Endothelial cell of umbilical vein (primary cell): Measurements from ENCODE around the gene NKD1.

ENCODE experiments used
- EZH2 ChIP-seq: IDR thresholded peaks from 2 replicates; pipeline ENCODE4 v1.6.1; 2012; ENCODE audit warnings: borderline replicate concordance, low read depth, mild to moderate bottlenecking, moderate library complexity, low read length, inconsistent platforms; ENCODE audit not compliant: severe bottlenecking
- GATA2 ChIP-seq: IDR thresholded peaks from 2 replicates; pipeline ENCODE4 v1.7.0; 2011; ENCODE audit warnings: low read depth, mild to moderate bottlenecking, moderate library complexity, mixed read lengths, low read length; ENCODE audit not compliant: insufficient read length, insufficient read depth
- JUN ChIP-seq: IDR thresholded peaks from 2 replicates; pipeline ENCODE4 v1.6.1; 2011; ENCODE audit warnings: borderline replicate concordance, low read depth; ENCODE audit not compliant: insufficient read length, insufficient read depth
- POLR2A ChIP-seq: IDR thresholded peaks from 2 replicates; pipeline ENCODE4 v1.6.1; 2012; ENCODE audit warnings: low read depth, mild to moderate bottlenecking, control low read depth, low read length
- POLR2AphosphoS5 ChIP-seq: IDR thresholded peaks from 2 replicates; pipeline ENCODE4 v1.6.1; 2012; ENCODE audit warnings: low read depth, mild to moderate bottlenecking, control low read depth, low read length, moderate library complexity; ENCODE audit not compliant: insufficient read depth
- TF ChIP-seq, protein P1 (sequence below), 2 donors: IDR thresholded peaks; 1 replicate in 1 of 2; 2 replicates in 1 of 2; pipeline ENCODE4 v1.5.1; 2011; ENCODE audit warnings: low read length in 2 of 2, mild to moderate bottlenecking in 2 of 2, moderate library complexity in 2 of 2, control low read depth in 1 of 2, inconsistent platforms in 1 of 2, low read depth in 1 of 2; ENCODE audit not compliant: insufficient read depth in 1 of 2; ENCODE audit errors: extremely low read depth in 1 of 2

DNA sequence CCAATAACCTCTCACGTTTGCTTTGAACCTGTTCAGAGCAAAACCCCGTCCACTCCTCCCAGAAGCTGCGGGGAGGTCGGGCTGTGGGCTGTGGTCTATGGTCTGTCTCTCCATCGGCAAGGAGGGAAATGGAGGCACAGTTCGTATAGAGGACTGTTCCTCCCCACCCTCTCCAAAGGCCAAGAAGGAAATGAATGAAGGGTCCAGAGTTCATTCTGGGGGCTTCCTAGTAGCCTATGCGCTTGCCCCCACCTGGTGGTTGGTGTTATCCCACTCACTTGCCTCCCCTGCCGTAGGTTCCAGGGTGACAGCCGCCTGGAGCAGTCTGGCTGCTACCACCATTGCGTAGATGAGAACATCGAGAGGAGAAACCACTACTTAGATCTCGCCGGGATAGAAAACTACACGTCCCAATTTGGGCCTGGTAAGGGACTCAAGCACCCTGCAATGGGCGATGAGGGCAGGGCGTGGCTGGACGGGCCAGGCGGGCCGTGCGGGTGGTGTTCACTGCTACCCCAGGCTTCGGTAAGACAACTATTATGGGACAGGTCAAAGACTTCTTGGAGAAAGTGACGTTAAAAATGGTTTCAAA is 83.9 kb downstream of the NKD1 start:
- TF ChIP-seq, protein P1, sequence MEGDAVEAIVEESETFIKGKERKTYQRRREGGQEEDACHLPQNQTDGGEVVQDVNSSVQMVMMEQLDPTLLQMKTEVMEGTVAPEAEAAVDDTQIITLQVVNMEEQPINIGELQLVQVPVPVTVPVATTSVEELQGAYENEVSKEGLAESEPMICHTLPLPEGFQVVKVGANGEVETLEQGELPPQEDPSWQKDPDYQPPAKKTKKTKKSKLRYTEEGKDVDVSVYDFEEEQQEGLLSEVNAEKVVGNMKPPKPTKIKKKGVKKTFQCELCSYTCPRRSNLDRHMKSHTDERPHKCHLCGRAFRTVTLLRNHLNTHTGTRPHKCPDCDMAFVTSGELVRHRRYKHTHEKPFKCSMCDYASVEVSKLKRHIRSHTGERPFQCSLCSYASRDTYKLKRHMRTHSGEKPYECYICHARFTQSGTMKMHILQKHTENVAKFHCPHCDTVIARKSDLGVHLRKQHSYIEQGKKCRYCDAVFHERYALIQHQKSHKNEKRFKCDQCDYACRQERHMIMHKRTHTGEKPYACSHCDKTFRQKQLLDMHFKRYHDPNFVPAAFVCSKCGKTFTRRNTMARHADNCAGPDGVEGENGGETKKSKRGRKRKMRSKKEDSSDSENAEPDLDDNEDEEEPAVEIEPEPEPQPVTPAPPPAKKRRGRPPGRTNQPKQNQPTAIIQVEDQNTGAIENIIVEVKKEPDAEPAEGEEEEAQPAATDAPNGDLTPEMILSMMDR (IDR thresholded peaks at IDR 0.05; ENCODE audit: extremely low read depth in 1 of 2, insufficient read depth in 1 of 2, low read depth in 1 of 2, low read length in 2 of 2): no peak
- TF ChIP-seq EZH2: no peak
- no peak for TF ChIP-seq POLR2A
- no peak for TF ChIP-seq POLR2AphosphoS5
- TF ChIP-seq GATA2: no peak
- TF ChIP-seq JUN: no peak
